Activated T-helper 17 cell treated with anti-CD3 and anti-CD28 coated beads, Interleukin-2, amount 50 U/mL, for 72 hours (primary cell): Measurements from ENCODE around the gene DIS3L. TPM values are rescaled to one million over a fixed set of nuclear protein-coding genes. Genes with fewer than 3 reads are reported as not detected.
"Not testable (repeated sequence)": the region's sequence is repeated elsewhere in the genome, so short reads cannot be mapped to it uniquely, and the experiment has no call there.

ENCODE experiments used
- ATAC-seq: fragments of 150-1000 bp; cut with Tn5 transposase; replicated peaks from 2 replicates; pipeline ENCODE4 v1.10.0; 2021; ENCODE audit warnings: mild to moderate bottlenecking, moderate library complexity
- H3K27ac Mint-ChIP-seq: one replicate; pipeline ENCODE4 v1.8.0; 2022; ENCODE audit warnings: mixed read lengths
- H3K27me3 Mint-ChIP-seq: one replicate; pipeline ENCODE4 v1.8.0; 2022; ENCODE audit warnings: mixed read lengths
- H3K36me3 Mint-ChIP-seq: one replicate; pipeline ENCODE4 v1.8.0; 2022; ENCODE audit warnings: low read depth, mild to moderate bottlenecking, mixed read lengths
- H3K4me1 Mint-ChIP-seq: one replicate; pipeline ENCODE4 v1.8.0; 2022; ENCODE audit warnings: mixed read lengths
- H3K4me3 Mint-ChIP-seq: one replicate; pipeline ENCODE4 v1.8.0; 2022; ENCODE audit warnings: mild to moderate bottlenecking, mixed read lengths
- H3K9me3 Mint-ChIP-seq: one replicate; pipeline ENCODE4 v1.8.0; 2022; ENCODE audit warnings: mixed read lengths
- total RNA-seq, 2 donors: library from RNA; stranded (reverse); gene quantifications; one replicate each; pipeline ENCODE4 v1.2.3, GENCODE V29; 2022

The DIS3L gene
- total RNA-seq, 2 donors from 2014 or later = 14.6 to 34.4 TPM

DNA sequence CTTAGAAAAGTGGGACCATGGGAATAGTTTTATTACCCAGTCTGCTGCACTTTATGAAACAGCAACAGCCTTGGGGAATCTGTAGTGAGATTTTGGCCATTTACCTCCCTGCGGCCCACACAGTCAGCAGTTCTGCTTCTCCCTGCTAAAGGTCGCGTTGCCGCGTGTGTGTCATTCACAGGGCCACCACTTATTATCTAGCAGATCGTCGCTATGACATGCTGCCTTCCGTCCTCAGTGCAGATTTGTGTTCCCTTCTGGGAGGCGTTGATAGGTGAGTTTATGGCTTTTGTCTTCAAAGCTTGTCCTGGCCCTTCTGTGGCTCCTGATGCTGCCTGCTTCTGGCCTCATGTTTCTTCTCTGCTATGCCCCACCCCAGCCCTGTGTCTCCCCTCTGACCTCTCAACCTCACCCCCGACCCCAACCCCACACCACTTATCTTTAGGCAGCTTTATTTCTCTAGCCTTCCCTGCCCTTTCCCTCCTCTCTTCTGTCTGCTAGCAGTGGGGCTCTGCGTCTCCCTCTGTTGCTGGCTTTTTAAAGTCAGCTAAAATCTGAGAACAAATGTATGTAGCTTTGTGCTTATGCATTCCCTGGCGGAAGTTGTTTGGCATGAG lies 30.1 kb downstream of the DIS3L start:
- Mint-ChIP-seq H3K27me3 (no peaks in the 10 kb centered on the region), H3K9me3 (no peaks in the 10 kb centered on the region), H3K27ac (peak overlapping the region; percentile 58), H3K4me1 (no peaks in the 10 kb centered on the region), H3K36me3 (peaks cover 94% of the 10 kb centered on the region), H3K4me3 (no peak overlapping the region)
- ATAC-seq = no peak

DNA sequence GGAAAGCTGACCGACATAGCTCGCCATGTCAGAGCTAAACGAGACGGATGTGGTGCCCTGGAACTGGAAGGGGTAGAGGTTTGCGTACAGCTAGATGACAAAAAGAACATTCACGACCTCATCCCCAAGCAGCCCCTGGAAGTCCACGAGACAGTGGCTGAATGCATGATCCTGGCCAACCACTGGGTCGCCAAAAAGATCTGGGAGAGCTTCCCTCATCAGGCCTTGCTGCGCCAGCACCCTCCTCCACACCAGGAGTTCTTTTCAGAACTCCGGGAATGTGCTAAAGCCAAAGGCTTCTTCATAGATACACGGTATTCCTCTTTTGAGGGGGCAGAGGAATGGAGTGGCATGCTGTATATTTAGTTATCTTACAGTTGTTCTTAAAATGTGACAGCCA lies 32.7 kb downstream of the DIS3L start:
- Mint-ChIP-seq H3K27ac (no peak overlapping the region), H3K4me3 (no peak overlapping the region), H3K36me3 (peaks cover 95% of the 10 kb centered on the region), H3K4me1 (no peaks in the 10 kb centered on the region), H3K9me3 (no peaks in the 10 kb centered on the region), H3K27me3 (no peaks in the 10 kb centered on the region)
- ATAC-seq = no peak

DNA sequence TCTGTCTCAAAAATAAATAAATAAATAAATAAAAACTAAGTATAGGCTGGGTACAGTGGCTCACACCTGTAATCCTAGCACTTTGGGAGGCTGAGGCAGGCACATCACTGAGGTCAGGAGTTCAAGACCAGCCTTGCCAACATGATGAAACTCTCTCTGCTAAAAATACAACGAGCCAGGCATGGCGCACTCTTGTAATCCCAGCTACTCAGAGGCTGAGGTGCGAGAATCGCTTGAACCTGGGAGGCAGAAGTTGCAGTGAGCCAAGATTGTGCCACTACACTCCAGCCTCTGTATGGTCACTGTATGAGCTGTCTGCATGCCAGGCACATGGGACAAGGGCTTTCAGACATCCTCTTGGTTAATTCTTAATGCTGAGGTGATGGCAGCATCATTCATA lies 34.4 kb downstream of the DIS3L start:
- H3K9me3 Mint-ChIP-seq = no peaks in the 10 kb centered on the region
- H3K27ac Mint-ChIP-seq = no peak overlapping the region
- no peak for ATAC-seq
- H3K4me1 Mint-ChIP-seq = no peaks in the 10 kb centered on the region
- H3K4me3 Mint-ChIP-seq = no peak overlapping the region
- H3K36me3 Mint-ChIP-seq = peaks cover 97% of the 10 kb centered on the region
- no peaks in the 10 kb centered on the region for H3K27me3 Mint-ChIP-seq

DNA sequence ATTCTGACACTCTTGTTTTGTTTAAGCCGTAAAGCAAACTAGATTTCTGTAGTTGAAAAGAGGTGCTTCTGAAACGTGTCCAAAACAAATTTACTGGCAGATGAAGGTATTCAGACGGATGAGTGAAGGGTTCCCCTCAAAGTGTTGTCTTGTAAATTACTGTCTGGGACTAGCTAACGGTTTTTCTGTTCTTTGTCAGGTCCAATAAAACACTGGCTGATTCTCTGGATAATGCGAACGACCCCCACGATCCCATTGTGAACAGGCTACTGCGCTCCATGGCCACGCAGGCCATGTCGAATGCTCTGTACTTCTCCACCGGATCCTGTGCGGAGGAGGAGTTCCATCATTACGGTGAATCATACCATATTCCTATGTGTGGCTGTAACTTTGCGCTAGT lies 35.4 kb downstream of the DIS3L start:
- no peaks in the 10 kb centered on the region for H3K27me3 Mint-ChIP-seq
- no peaks in the 10 kb centered on the region for H3K4me1 Mint-ChIP-seq
- ATAC-seq = no peak
- H3K27ac Mint-ChIP-seq = no peak overlapping the region
- no peaks in the 10 kb centered on the region for H3K9me3 Mint-ChIP-seq
- peaks cover 97% of the 10 kb centered on the region for H3K36me3 Mint-ChIP-seq
- no peak overlapping the region for H3K4me3 Mint-ChIP-seq

DNA sequence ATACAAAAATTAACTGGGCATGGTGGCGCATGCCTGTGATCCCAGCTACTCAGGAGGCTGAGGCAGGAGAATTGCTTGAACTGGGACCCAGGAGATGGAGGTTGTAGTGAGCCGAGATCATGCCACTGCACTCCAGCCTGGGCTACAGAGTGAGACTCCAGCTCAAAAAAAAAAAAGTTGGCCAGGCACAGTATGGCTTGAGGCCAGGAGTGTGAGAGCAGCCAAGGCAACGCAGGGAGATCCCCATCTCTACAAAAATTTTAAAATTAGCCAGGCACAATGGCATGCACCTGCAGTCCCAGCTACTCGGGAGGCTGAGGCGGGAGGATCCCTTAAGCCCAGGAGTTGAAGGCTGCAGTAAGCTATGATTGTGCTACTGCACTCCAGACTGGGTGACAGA lies 55.2 kb downstream of the DIS3L start:
- not testable (repeated sequence) for H3K27me3 Mint-ChIP-seq, H3K4me3 Mint-ChIP-seq, H3K9me3 Mint-ChIP-seq, ATAC-seq, H3K4me1 Mint-ChIP-seq, H3K27ac Mint-ChIP-seq
- H3K36me3 Mint-ChIP-seq = peaks cover 81% of the 10 kb centered on the region

DNA sequence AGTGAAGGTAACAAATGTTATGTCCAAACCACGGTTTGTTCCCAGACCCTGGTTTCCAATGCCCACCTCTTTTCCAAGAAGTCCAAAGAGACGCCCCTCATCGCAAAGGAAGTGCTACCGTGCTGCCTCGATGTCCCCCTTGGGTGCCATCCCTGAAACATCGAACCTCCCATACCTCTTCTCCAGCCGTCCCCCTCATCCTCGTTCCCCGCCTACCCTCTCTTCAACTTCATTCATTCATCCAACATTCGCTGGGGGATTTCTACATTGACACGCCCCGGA lies 62.6 kb downstream of the DIS3L start:
- Mint-ChIP-seq H3K4me3 (peak overlapping the region; percentile 92), H3K36me3 (peaks cover 41% of the 10 kb centered on the region), H3K4me1 (peaks cover 9% of the 10 kb centered on the region), H3K27me3 (no peaks in the 10 kb centered on the region), H3K9me3 (no peaks in the 10 kb centered on the region), H3K27ac (peak overlapping the region; percentile 95)
- ATAC-seq = no peak

DNA sequence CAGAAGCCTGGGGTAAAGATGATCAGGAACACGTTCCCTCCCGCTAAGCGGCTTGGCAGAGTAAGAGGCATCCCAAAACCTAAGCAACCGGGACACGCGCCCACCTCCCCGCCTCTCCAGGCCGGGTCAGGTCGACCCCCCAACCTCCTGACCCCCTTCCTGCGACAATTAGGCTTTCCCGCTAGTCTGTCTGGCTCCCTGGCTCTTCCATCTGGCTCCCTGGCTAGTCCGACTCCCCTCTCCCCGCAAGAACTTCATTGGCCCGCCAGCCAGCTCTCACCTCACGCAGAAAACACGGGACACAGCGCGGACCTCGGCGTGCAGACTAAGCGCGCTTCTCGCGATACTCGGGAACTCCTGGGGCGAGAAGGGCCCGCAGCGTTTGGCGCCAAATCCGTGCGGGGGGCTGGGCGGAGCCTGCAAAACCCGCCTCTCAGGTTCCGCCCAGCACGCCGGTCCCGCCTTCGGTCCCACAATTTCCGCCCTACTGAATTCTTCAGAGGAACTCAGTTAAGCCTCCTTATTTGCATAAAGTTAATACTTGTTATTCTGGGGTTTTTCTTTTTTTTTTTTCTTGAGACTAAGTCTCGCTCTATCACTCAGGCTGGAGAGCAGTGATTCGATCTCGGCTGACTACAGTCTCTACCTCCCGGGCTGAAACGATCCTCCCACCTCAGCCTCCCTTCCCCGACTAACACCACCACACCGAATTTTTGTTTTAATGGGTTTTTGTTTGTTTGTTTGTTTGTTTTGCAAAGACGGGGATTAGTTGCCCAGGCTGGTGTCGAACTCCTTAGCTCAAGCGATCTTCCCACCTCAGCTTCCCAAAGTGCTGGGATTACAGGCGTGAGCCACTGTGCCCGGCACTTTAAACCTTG lies 63.2 kb downstream of the DIS3L start, which contains the start of gene TIPIN:
Gene TIPIN, minus strand, starts transcription at position 327 of the 878 bp plus-strand sequence. CDS start 3,738 bp downstream, outside the sequence.
- Mint-ChIP-seq H3K9me3 (no peaks in the 10 kb centered on the region), H3K4me1 (peaks cover 9% of the 10 kb centered on the region), H3K27me3 (no peaks in the 10 kb centered on the region), H3K4me3 (peak within 1 kb of the TSS; percentile 92), H3K27ac (peak within 1 kb of the TSS; percentile 95), H3K36me3 (peaks cover 35% of the 10 kb centered on the region)
- ATAC-seq = peak; percentile 97

DNA sequence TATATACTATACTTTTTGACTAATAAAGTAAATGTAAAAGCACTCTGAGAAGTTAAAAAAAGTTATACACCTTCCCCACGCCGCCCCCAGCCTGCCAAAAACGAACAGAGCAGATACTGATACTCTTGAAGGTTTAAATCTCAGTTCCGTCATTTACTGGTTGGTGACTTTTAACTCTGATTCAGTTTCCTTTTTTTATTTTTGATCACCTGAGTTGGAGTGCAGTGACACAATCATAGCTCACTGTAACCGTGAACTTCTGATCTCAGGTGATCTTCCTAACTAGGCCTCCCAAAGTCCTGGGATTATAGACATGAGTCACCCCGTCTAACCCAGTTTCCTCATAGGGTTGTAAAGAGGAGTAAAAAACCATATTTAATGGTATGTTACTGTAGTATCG lies 66.4 kb downstream of the DIS3L start:
- Mint-ChIP-seq H3K4me3 (no peak overlapping the region), H3K27ac (no peak overlapping the region), H3K9me3 (no peaks in the 10 kb centered on the region), H3K36me3 (peaks cover 10% of the 10 kb centered on the region), H3K4me1 (peaks cover under 1% of the 10 kb centered on the region), H3K27me3 (no peaks in the 10 kb centered on the region)
- no peak for ATAC-seq

DNA sequence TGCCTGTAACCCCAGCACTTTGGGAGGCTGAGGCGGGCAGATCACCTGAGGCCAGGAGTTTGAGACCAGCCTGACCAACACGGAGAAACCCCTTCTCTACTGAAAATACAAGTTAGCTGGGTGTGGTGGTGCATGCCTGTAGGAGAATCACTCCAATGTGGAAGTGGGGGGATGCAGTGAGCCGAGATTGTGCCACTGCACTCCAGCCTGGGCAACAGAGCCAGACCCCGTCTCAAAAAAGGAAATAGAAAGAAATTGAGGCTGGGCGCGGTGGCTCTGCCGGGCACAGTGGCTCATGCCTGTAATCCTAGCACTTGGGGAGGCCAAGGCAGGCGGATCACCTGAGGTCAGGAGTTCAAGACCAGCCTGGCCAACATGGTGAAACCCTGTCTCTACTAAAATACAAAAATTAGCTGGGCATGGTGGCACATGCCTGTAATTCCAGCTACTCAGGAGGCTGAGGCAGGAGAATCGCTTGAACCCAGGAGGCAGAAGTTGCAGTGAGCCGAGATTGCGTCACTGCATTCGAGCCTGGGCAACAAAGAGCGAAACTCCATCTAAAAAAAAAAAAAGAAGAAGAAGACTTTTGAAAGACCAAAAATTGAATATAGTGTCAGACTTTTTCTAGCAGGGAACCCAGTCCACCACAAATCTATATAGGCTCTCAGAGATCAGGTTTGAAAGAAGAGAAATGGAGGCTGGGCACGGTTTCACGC lies 68.5 kb downstream of the DIS3L start:
- not testable (repeated sequence) for ATAC-seq, H3K4me3 Mint-ChIP-seq, H3K36me3 Mint-ChIP-seq, H3K27me3 Mint-ChIP-seq, H3K9me3 Mint-ChIP-seq, H3K4me1 Mint-ChIP-seq
- peak overlapping the region; percentile 25 for H3K27ac Mint-ChIP-seq

DNA sequence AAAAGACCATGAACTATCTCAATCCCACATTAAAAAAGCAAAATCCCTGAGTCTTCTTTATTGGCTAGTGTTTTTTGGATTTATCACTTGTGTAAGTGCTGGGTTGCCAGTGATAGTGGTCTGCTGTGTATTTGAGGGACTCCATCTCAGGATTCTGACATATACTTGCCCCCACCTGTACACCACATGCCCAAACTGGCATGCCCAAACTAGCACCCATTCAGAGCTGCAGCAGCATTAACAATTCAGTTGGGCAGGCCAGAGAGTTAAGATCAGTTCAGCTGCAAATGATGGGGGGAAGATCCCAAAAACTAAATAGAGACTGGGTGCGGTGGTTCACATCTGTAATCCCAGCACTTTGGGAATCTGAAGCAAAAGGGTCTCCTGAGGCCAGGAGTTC lies 69.4 kb downstream of the DIS3L start:
- no peak for ATAC-seq
- Mint-ChIP-seq H3K36me3 (no peaks in the 10 kb centered on the region), H3K4me1 (no peaks in the 10 kb centered on the region), H3K27me3 (no peaks in the 10 kb centered on the region), H3K9me3 (no peaks in the 10 kb centered on the region), H3K27ac (peak overlapping the region; percentile 25), H3K4me3 (no peak overlapping the region)

DNA sequence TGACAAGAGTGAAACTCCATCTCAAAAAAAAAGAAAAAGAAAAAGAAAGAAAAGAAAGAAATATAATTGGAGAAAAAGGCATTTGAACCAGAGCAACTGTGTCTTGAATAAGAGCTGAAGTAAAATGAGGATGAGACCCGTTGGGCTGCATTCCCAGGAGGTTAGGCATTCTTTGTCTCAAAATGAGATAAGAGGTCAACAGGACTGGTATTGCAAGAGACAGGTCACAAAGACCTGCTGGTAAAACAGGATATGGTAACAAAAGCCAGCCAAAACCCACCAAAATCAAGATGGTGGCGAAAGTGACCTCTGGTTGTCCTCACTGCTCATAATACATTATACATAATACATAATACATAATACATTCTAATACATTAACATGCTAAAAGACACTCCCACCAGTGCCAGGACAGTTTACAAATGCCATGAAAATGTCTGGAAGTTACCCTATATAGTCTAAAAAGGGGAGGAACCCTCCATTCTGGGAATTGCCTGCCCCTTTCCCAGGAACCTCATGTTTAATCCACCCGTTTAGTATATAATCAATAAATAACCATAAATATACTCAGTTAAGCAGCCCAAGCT lies 71.7 kb downstream of the DIS3L start:
- no peaks in the 10 kb centered on the region for H3K36me3 Mint-ChIP-seq
- no peak overlapping the region for H3K27ac Mint-ChIP-seq
- H3K27me3 Mint-ChIP-seq = no peaks in the 10 kb centered on the region
- no peak overlapping the region for H3K4me3 Mint-ChIP-seq
- H3K9me3 Mint-ChIP-seq = no peaks in the 10 kb centered on the region
- H3K4me1 Mint-ChIP-seq = peaks cover 7% of the 10 kb centered on the region
- no peak for ATAC-seq

DNA sequence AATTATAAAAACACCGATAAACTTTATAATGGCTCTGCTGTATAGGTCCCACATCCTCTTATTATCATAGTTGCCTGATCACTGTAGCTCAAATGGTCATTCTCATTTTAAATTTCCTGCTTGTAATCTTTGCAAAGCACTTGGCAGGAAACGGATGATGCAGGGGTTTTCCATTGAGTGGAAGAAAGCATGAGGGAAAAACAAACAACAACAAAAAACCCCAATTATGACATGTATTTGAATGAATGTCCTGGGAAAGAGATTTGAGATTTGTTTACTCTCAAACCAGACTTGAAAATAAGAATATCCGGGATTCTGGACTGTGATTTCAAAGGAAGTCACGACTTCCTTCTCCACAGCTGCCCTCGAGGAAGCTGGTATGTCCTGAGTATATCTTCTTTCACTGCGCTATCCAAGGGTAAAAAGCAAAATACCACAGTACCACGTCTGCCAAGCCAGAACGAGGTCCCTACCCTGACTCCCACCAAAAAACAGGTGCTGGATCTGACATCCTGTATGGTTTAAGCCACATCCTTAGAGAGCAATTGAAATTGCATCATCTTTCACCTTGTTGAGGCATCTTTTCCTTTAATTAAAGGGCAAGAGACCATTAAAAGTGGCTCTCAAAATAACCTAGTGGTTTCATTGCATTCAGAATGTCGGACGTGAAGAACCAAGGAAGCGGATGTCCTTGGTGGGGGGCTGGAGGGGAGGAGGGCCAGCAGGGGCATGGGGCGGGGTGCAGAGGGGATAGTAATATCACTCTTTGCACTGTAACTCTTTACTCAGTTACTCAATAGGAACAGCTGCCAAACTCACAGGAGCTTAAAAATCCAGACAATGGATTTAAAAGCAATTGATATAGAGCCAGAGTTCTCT lies 76.6 kb downstream of the DIS3L start:
- Mint-ChIP-seq H3K9me3 (no peaks in the 10 kb centered on the region), H3K27ac (peak overlapping the region; percentile 89), H3K36me3 (no peaks in the 10 kb centered on the region), H3K4me1 (peaks cover 11% of the 10 kb centered on the region), H3K4me3 (peak overlapping the region; percentile 75), H3K27me3 (no peaks in the 10 kb centered on the region)
- ATAC-seq = peak; percentile 90

DNA sequence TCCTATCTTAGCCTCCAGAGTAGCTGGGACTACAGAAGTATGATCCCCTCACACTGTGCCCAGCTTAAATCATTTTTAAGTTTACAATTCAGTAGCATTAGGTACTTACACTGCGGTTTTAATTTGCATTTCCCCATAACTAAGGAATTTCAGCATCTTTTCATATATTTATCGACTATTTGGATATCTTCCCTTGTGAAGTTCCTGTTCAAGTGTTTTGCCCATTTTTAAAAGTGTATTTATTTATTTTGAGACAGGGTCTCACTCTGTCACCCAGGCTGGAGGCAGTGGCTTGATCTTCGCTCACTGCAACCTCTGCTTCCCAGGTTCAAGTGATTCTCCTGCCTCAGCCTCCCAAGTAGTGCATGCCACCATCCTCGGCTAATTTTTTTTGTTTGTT lies 80.8 kb downstream of the DIS3L start:
- no peak for ATAC-seq
- no peaks in the 10 kb centered on the region for H3K27me3 Mint-ChIP-seq
- H3K9me3 Mint-ChIP-seq = no peaks in the 10 kb centered on the region
- no peaks in the 10 kb centered on the region for H3K36me3 Mint-ChIP-seq
- no peak overlapping the region for H3K4me3 Mint-ChIP-seq
- H3K4me1 Mint-ChIP-seq = peaks cover 11% of the 10 kb centered on the region
- no peak overlapping the region for H3K27ac Mint-ChIP-seq
